Endothelial cell of umbilical vein (primary cell): ENCODE data around the gene SLC12A8. TPM values are rescaled to one million over a fixed set of nuclear protein-coding genes. Genes with fewer than 3 reads are reported as not detected.

Experiments
- BruUV-seq: library from RNA; stranded (reverse); fragments of 400-500 nt; replicated peaks from 2 replicates; lab custom pipeline; 2021; lab: Mats Ljungman, UMichigan
- CTCF ChIA-PET: fragments of 300-600, 350-600 bp; sonication (Branson Sonifier 250); formaldehyde crosslinking; loops from one replicate; lab custom pipeline; 2021; ENCODE audit warnings: antibody characterized with exemption, inconsistent platforms; lab: Charles Lee
- POLR2A ChIA-PET: fragments of 300-600, 350-600 bp; sonication (Branson Sonifier 250); formaldehyde crosslinking; loops from one replicate; lab custom pipeline; 2021; ENCODE audit warnings: antibody characterized with exemption, inconsistent platforms; lab: Charles Lee
- DNase-seq: peaks from one replicate; pipeline ENCODE4 v3.0.0-alpha.2; 2011; ENCODE audit warnings: low read depth, low spot score
- FAIRE-seq: peaks from 2 replicates; lab custom pipeline; 2011; peaks lifted over from hg19 to GRCh38; lab: Jason Lieb, UNC
- H2AFZ ChIP-seq: 2 replicates; pipeline ENCODE4 v1.6.0; 2012; ENCODE audit warnings: low read depth, low read length, control low read depth, inconsistent platforms
- H3K27ac ChIP-seq: 2 replicates; pipeline ENCODE4 v1.5.1; 2011; ENCODE audit warnings: low read depth, mild to moderate bottlenecking, control low read depth, low read length, moderate library complexity; ENCODE audit not compliant: insufficient read depth
- H3K27me3 ChIP-seq, 2 experiments: 2 replicates each; pipeline versions ENCODE4 v1.6.0 to v1.6.1; 2011; ENCODE audit warnings: low read length in 2 of 2, mixed read lengths in 1 of 2; ENCODE audit not compliant: control insufficient read depth in 2 of 2, insufficient read depth in 2 of 2
- H3K36me3 ChIP-seq, 2 experiments: 2 replicates in 1 of 2; 3 replicates in 1 of 2; pipeline ENCODE4 v1.5.1; 2011; ENCODE audit warnings: low read length in 2 of 2, mild to moderate bottlenecking in 1 of 2, moderate library complexity in 1 of 2; ENCODE audit not compliant: control insufficient read depth in 2 of 2, insufficient read depth in 2 of 2; ENCODE audit errors: extremely low read depth in 1 of 2
- H3K4me1 ChIP-seq: 3 replicates; pipeline ENCODE4 v1.5.1; 2011; ENCODE audit warnings: mild to moderate bottlenecking, low read length; ENCODE audit not compliant: control insufficient read depth, insufficient read depth; ENCODE audit errors: extremely low read depth
- H3K4me2 ChIP-seq: 2 replicates; pipeline ENCODE4 v1.6.1; 2011; ENCODE audit warnings: low read length, control low read depth, mixed read lengths; ENCODE audit not compliant: insufficient read depth
- H3K4me3 ChIP-seq, 3 experiments: fragments of 200-600 bp in 1 of 3; sonication (generic), shearing (Covaris generic) in 1 of 3; replicated peaks in 1 of 3; 2 replicates each; pipeline ENCODE4 v1.5.1; 2011 to 2016; ENCODE audit warnings: control low read depth in 3 of 3, low read length in 3 of 3, mild to moderate bottlenecking in 2 of 3, inconsistent platforms in 1 of 3, low read depth in 1 of 3, moderate library complexity in 1 of 3; ENCODE audit not compliant: insufficient read depth in 1 of 3
- H3K79me2 ChIP-seq: 2 replicates; pipeline ENCODE4 v1.6.0; 2012; ENCODE audit warnings: low read length, inconsistent platforms; ENCODE audit not compliant: control insufficient read depth, insufficient read depth
- H3K9ac ChIP-seq: replicated peaks from 2 replicates; pipeline ENCODE3; 2011; ENCODE audit warnings: low read length, control low read depth; ENCODE audit not compliant: insufficient read depth; ENCODE audit errors: extremely low read depth
- H3K9me1 ChIP-seq: replicated peaks from 3 replicates; pipeline ENCODE4 v1.6.0; 2011; ENCODE audit warnings: mild to moderate bottlenecking, low read length; ENCODE audit not compliant: control insufficient read depth, insufficient read depth; ENCODE audit errors: extremely low read depth
- H3K9me3 ChIP-seq: replicated peaks from 2 replicates; pipeline ENCODE4 v1.5.1; 2012; ENCODE audit warnings: low read length, inconsistent platforms; ENCODE audit not compliant: control insufficient read depth, insufficient read depth
- H4K20me1 ChIP-seq: replicated peaks from 2 replicates; pipeline ENCODE3; 2011; ENCODE audit warnings: mild to moderate bottlenecking, low read length; ENCODE audit not compliant: control insufficient read depth, insufficient read depth; ENCODE audit errors: extremely low read depth
- CTCF ChIP-seq, 2 donors: IDR thresholded peaks; 1 replicate in 1 of 2; 2 replicates in 1 of 2; pipeline ENCODE4 v1.5.1; 2011; ENCODE audit warnings: low read length in 2 of 2, mild to moderate bottlenecking in 2 of 2, moderate library complexity in 2 of 2, control low read depth in 1 of 2, inconsistent platforms in 1 of 2, low read depth in 1 of 2; ENCODE audit not compliant: insufficient read depth in 1 of 2; ENCODE audit errors: extremely low read depth in 1 of 2
- EZH2 ChIP-seq: IDR thresholded peaks from 2 replicates; pipeline ENCODE4 v1.6.1; 2012; ENCODE audit warnings: borderline replicate concordance, low read depth, mild to moderate bottlenecking, moderate library complexity, low read length, inconsistent platforms; ENCODE audit not compliant: severe bottlenecking
- FOS ChIP-seq: IDR thresholded peaks from 2 replicates; pipeline ENCODE4 v1.6.1; 2011; ENCODE audit warnings: mild to moderate bottlenecking, low read length, moderate library complexity, borderline replicate concordance; ENCODE audit not compliant: insufficient read depth
- GATA2 ChIP-seq: IDR thresholded peaks from 2 replicates; pipeline ENCODE4 v1.7.0; 2011; ENCODE audit warnings: low read depth, mild to moderate bottlenecking, moderate library complexity, mixed read lengths, low read length; ENCODE audit not compliant: insufficient read length, insufficient read depth
- JUN ChIP-seq: IDR thresholded peaks from 2 replicates; pipeline ENCODE4 v1.6.1; 2011; ENCODE audit warnings: borderline replicate concordance, low read depth; ENCODE audit not compliant: insufficient read length, insufficient read depth
- MAX ChIP-seq: IDR thresholded peaks from 2 replicates; pipeline ENCODE4 v1.6.1; 2011; ENCODE audit not compliant: insufficient read depth, insufficient read length
- MYC ChIP-seq: IDR thresholded peaks from one replicate; pipeline ENCODE4 v1.6.1; 2011; ENCODE audit warnings: mild to moderate bottlenecking, low read depth, low read length
- POLR2A ChIP-seq: IDR thresholded peaks from 2 replicates; pipeline ENCODE4 v1.6.1; 2012; ENCODE audit warnings: low read depth, mild to moderate bottlenecking, control low read depth, low read length
- POLR2AphosphoS5 ChIP-seq: IDR thresholded peaks from 2 replicates; pipeline ENCODE4 v1.6.1; 2012; ENCODE audit warnings: low read depth, mild to moderate bottlenecking, control low read depth, low read length, moderate library complexity; ENCODE audit not compliant: insufficient read depth
- dilution Hi-C: fragments of 300-500 bp; cut with MboI; formaldehyde crosslinking; loops from one replicate; pipeline ENCODE4 v1.15.0; 2019; ENCODE audit warnings: low sequenced_read_pairs; ENCODE audit not compliant: extremely low pct_ligation_motif_present
- intact Hi-C: fragments of 100-400 bp; cut with micrococcal nuclease; formaldehyde crosslinking; loops from one replicate; pipeline ENCODE4 v1.10.0; 2022
- polyA plus RNA-seq, 4 experiments: library from polyadenylated mRNA; depleted of rRNA in 3 of 4; stranded (reverse) in 3 of 4; unstranded in 1 of 4; fragments of >200 nt; gene quantifications; 2 replicates each; pipeline versions ENCODE4 v1.2.1 to v1.2.3, GENCODE V29; 2011 to 2012; ENCODE audit warnings: missing spikeins in 1 of 4
- total RNA-seq: library from RNA; stranded (reverse); gene quantifications from 2 replicates; pipeline ENCODE4 v1.2.3, GENCODE V29; 2021

Gene SLC12A8
- total and polyA plus RNA-seq, 2 donors (not counting 3 experiments of a cell fraction or from before 2014, with no cell fraction given): 0.86 to 0.90 TPM

GRCh38 chr3:125137358-125138033 lies 75.1 kb downstream of the SLC12A8 start:
- FAIRE-seq (no peak), DNase-seq (no peak)
- H3K9ac ChIP-seq: no peak overlapping the region
- H3K4me3 ChIP-seq: no peak overlapping the region
- no peaks in the 10 kb centered on the region for H3K9me1 ChIP-seq
- dilution Hi-C loops: no loop called here
- ChIA-PET CTCF (no interaction called here), POLR2A (no interaction called here)
- no peak overlapping the region for H3K27ac ChIP-seq
- TF ChIP-seq GATA2 (no peak), POLR2A (no peak), POLR2AphosphoS5 (no peak), MYC (no peak), CTCF (IDR thresholded peaks at IDR 0.05; ENCODE audit: extremely low read depth in 1 of 2, insufficient read depth in 1 of 2, low read depth in 1 of 2, low read length in 2 of 2) (no peak), EZH2 (no peak), MAX (no peak), JUN (peak; percentile 10), FOS (peak; percentile 16)
- no peaks in the 10 kb centered on the region for H3K79me2 ChIP-seq
- intact Hi-C loops: no loop called here
- H3K4me2 ChIP-seq: no peak overlapping the region
- no peaks in the 10 kb centered on the region for H3K9me3 ChIP-seq
- no peaks in the 10 kb centered on the region for H3K27me3 ChIP-seq
- H3K36me3 ChIP-seq: no peaks in the 10 kb centered on the region
- no peak overlapping the region for H2AFZ ChIP-seq
- H3K4me1 ChIP-seq: peaks cover 12% of the 10 kb centered on the region
- BruUV-seq: no TSS peak
- no peaks in the 10 kb centered on the region for H4K20me1 ChIP-seq
